GM12873 (cell line): ENCODE measurements around the gene PCDH20.

ENCODE experiments used
- TF ChIP-seq, protein P1 (sequence below): IDR thresholded peaks from 2 replicates; pipeline ENCODE4 v1.5.1; 2012; ENCODE audit warnings: low read depth, mild to moderate bottlenecking, moderate library complexity, low read length, control low read depth; ENCODE audit not compliant: insufficient read depth; ENCODE audit errors: missing control alignments

PCDH20 gene

GRCh38 chr13:61396121-61396520 is 19.5 kb downstream of the PCDH20 start:
- TF ChIP-seq, protein P1, sequence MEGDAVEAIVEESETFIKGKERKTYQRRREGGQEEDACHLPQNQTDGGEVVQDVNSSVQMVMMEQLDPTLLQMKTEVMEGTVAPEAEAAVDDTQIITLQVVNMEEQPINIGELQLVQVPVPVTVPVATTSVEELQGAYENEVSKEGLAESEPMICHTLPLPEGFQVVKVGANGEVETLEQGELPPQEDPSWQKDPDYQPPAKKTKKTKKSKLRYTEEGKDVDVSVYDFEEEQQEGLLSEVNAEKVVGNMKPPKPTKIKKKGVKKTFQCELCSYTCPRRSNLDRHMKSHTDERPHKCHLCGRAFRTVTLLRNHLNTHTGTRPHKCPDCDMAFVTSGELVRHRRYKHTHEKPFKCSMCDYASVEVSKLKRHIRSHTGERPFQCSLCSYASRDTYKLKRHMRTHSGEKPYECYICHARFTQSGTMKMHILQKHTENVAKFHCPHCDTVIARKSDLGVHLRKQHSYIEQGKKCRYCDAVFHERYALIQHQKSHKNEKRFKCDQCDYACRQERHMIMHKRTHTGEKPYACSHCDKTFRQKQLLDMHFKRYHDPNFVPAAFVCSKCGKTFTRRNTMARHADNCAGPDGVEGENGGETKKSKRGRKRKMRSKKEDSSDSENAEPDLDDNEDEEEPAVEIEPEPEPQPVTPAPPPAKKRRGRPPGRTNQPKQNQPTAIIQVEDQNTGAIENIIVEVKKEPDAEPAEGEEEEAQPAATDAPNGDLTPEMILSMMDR = no peak

DNA sequence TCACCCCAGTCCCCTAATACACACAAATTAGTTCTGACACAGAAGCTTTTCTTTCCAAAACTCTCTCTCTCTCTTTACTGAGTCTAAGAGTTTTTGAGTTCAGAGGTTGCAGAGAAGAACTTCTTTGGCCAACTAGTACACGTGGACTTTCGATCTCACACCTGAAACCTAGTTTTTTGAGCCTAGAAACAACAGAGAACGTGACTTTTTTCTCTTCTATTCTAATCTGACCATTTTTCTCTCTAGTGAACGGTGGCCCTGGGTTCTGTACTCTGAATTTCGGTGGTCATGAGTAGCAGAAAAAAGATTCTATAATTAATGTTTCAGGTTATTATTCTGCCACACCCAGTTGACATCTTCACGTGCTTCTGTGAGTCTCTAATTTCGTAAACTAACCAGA is 24.2 kb downstream of the PCDH20 start:
- TF ChIP-seq, protein P1 = no peak

DNA sequence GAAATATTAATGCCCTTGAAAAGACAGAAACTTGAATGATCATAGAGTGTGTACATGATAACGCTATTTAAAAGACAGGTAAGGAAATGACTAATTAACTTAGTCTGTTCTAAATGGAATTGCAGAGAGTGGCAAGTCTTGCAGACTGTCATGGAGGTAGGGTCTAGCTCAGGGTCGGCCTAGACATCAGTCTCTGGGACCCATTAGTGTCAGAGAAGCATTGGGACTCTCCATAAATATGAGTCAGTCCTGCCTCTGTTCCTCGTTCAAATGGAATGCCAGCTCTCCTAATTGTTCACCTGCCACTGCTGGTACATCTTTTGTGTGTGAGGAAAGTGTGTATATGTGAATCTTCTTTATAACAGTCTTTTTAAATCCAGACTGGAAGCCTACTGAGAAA is 28.0 kb downstream of the PCDH20 start:
- TF ChIP-seq, protein P1 = no peak

DNA sequence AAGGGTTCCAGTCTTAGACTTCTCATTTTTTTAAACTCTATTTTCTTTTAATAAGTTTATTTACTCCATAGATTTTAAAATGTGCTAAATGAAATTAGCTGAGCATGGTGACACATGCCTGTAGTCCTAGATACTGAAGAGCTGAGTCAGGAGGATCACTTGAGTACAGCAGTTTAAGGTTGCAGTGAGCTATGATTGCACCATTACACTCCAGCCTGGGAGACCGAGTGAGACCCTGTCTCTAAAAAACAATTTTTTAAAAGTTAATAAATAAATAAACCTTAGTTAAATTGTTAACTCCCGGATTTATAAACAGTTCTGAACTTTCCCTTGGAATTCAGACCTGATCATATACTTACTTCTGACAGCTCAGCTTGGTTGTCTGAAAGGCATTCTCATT is 32.5 kb downstream of the PCDH20 start:
- TF ChIP-seq, protein P1 = no peak

- TF ChIP-seq, protein P1 = no peak
Observed at GRCh38 chr13:61370520-61370919, 45.1 kb downstream of the PCDH20 start.

GRCh38 chr13:61362522-61362921 is 53.1 kb downstream of the PCDH20 start:
- TF ChIP-seq, protein P1 = no peak
